Activated CD4-positive, alpha-beta T cell treated with anti-CD3 and anti-CD28 coated beads for 1 hour (primary cell): ENCODE data around the gene RINT1.
"Not testable (repeated sequence)": the region's sequence is repeated elsewhere in the genome, so short reads cannot be mapped to it uniquely, and the experiment has no call there.

Experiments used
- DNase-seq: peaks from one replicate; pipeline ENCODE4 v3.0.0-alpha.2; 2020

Gene RINT1

DNA sequence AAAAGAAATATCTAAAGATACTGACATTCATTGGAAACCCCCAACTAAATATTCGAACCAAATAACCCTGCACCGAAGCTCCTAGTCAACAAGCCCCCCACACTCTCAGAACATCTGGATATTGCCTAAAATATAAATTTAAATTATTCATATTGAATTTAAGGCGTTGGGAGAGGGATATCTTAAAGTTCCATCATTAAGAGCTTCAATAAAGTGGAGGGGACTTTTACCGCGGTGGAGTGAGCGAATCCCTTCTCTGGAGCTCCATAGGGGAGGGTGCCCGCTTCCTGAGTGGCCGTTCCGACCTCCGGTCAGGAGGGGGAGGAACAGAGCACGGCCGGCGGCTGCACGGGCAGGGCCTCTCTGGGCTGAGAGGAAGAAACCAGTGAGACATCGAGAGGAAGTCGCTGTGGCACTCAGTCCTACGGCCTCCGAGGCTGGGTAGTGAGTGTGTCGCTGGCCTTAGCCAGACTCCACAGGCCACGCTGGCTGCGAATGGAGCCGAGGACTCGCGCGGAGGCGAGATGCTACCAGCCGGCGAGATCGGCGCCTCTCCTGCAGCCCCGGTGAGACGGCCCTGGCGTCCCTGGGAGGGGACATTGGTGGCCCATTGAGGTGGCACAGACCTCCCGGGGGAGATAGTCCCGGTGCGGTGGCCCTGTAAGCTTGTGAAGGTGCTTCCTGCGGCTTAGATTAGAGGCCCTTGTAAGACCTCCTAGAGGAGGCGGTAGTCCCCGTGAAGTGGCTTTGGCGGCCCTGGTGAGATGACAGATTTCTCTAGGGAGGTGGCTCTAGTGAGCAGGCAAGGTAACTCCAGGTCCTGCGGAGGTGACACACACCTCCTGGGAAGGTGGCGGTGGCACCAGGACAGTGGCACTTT lies at the start of gene RINT1:
TSS of gene RINT1 (plus strand) at position 410 of the 880 bp plus-strand sequence. CDS start at position 525, 115 bp downstream.
- peak; percentile 82 for DNase-seq

DNA sequence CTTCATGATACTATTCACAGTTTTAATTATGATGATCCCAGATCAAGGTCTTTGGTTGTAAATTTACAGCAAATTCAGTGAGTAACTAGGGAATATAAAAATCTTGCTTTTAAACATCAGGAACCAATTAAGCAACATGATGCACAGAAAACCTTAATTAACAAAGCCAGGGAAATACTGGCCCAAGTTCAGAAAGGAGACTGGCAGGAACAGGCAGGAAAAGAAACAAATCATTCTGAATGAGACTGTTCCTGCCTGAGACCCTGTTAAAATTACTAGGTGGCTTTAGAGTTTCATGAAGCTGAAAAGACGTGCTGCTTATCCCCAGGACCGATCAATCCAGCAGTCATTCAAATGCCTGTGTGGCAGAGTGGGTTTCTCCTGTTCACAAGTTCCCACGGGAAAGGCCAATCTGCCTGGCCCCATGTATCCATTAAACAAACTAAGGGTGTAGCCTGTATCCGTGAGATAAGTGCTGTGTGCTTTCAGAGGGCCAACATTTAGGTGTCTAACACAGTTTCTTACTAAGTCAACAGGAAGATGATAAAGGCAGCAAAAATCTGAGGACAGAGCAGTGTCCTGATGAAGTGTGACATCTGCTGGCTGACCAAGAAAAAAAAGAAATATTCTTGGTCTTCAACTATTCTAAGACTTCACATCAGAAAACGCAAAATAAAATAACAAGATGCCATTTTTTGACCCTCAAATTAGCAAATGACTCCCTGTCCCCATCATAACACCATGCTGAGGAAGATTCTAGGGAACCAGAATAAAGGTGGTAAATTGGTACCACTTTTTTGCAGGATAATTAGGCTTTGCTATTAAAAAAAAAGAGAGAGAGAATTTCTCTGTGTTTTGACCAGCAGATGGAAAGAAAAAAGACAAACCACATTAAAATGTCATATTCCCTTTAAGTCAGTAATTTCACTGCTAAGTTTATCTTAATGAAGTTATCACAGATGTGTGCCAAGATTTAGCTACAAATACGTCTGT lies 44.1 kb upstream of the RINT1 start:
- DNase-seq = no peak

DNA sequence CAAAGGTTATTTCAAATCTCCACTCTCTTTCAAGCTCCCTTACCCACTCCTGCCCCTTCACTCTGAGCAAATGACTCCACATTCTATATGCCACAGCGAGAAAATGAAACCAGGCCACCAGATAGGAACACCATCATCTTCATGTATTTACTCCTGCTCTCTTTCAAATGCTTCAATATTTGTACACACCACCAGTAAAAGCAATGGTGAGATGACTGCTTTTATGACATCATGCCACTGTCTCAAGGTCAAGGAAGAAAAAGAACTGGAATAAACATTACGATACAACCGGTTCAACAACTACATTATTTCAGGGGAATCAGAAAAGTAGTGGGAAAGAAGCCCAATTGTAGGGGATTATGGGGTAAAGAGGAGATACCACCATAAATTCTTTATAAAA lies 42.6 kb upstream of the RINT1 start:
- no peak for DNase-seq

DNA sequence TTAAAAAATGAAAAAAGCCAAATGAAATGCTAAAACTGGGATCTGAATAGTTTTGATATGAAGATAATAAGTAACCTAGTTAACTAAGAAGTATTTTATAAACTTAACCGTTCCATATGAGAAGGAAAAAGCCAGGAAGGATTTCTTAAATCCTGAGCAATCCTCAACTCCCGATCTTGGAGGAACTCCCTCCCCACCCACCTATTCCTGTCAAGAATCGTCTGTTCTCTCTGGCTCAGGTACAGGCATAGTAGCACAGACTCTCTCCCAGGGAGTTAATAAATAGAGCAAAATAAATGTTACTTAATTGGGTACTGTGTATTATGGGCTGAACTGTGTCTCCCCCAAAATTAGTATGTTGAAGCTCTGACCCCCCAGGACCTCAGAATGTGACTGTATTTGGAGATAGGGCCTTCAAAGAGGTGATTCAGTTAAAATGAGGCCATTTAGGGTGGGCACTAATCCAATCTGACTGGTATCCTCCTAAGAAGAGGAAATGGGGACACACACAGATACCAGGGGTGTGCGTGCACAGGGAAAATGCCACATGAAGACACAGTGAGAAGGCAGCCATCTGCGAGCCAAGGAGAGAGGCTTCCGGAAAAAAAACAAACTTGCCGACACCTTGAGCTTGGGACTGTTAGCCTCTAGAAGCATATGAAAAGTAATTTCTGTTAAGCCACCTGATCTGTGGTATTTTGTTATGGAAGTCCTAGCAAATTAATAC lies 38.6 kb upstream of the RINT1 start:
- no peak for DNase-seq

DNA sequence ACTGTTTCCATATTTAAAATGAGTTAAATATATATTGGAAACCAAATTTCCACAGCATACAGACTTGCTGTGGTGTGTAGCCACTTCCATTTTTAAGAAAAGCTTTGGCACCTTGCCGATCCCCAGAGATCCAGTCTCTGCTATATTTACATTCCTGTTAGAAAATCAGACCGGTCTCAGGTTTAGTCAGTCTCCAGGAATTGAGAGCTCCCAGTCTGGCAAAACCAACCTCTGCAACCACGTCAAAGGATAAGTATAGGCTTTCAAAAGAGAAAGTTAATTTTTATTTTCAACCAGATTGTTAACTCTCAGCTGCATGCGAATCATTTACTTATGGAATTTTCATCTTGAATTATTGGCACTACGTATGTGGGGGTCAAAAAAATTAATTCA lies 38.1 kb upstream of the RINT1 start:
- no peak for DNase-seq

DNA sequence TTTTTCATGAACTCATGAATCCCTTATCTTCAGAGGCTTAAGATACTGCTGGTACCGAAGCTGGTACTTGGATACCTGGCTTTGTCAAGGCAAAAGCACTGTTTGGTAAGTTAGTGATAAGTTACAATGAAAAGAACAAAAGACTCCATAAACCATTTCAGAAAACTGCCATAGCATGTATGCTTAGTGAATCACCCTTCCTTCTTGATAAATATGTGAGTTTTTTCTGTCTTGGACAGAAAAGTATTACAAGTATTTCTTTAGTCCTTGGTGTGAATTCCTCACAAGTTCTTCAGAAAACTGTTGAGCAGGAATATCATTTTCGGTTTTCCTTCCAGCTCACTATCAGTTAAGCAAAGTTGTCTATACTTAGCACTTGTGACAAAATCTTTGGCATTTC lies 35.5 kb upstream of the RINT1 start:
- no peak for DNase-seq

DNA sequence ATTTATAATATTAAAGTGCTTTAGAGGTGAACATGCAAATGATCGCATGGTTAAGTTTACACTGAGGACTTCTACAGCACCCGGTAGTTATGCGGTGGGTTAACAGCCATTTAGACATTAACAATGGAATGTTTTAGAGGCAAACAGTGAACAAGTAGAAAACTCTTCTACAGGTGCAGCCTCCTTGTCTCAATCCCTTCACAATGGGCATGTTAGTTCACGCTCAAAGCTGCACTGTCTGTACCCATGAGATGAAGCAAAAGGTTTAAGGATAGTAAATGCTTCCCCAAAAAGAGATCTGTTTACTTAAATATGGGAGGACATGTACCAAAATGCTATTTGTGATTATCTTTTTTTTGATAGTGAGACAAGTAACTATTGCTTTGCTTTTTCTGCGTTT lies 35.0 kb upstream of the RINT1 start:
- DNase-seq = no peak

DNA sequence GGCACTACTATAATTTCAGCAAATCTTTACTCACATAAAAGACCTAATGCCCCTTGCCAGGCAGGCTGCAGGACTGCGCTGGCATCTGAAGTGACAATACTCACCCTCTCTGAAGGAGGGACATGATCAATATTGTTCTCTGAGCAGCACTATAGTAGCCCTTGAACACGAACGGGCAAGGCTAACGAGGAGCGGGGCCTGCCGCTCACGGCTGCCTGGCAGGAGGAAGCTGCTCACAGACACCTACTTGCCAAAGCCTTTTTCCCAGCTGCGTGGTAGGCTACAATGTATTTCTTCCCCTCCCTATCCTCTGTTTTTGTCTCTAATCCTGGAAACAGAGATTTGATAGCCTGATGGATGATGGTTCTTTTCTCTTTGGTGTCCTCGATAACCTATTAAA lies 29.8 kb upstream of the RINT1 start:
- no peak for DNase-seq

DNA sequence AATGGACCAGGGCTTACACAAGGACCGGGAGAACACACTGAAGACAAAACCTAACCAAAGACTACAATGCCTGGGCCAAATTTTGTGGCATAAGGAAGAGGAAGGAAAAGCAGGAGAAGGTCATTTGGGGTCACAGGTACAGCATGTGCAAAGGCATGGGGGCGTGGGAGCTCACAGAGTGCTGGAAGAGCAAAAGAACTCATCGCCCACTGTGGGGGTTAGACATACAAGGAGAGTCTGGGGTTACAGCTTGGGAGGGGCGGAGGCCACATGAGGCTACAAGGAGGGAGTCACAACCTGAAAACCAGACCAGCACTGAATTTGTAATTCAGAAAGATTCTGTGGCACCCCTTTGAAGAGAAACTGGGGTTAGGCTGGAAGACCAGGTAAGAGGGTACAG lies 19.6 kb upstream of the RINT1 start:
- no peak for DNase-seq

DNA sequence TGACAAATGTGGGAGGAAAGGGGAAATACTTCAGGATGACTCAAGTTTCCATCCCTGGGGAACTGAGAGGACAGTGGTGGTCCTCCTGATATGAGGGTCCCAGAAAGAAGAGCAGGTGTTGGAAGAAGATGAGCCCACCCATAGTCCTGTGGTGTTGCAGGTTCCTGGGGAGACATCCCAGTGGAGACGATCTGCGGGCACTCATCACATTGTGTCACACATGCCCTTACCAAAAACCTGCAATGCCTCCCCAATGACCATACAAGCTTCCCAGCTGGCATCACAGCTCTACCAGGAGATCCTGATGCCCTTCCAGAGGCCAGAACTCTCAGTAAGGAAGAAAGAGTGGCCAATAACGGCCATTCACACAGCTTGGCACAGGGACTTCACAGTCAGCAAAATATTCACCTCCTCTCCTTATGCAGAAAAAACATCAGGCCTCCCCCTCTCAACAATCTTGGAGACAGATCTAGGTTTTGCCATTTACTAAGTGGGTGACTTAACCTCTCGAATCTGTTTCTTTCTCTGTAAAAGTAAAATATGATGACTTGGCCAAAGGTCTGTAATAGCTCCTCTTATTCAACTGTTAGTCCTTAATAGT lies 19.0 kb upstream of the RINT1 start:
- no peak for DNase-seq

DNA sequence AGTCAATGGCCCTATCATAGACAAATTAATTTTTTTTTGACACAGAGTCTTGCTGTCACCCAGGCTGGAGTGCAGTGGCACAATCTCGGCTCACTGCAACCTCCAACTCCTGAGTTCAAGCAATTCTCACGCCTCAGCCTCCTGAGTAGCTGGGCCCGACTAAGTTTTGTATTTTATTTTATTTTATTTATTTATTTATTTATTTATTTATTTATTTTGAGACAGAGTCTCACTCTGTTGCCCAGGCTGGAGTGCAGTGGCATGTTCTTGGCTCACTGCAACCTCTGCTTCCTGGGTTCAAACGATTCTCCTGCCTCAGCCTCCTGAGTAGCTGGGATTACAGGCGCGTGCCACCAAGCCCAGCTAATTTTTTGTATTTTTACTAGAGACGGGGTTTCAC lies 16.4 kb upstream of the RINT1 start:
- not testable (repeated sequence) for DNase-seq

DNA sequence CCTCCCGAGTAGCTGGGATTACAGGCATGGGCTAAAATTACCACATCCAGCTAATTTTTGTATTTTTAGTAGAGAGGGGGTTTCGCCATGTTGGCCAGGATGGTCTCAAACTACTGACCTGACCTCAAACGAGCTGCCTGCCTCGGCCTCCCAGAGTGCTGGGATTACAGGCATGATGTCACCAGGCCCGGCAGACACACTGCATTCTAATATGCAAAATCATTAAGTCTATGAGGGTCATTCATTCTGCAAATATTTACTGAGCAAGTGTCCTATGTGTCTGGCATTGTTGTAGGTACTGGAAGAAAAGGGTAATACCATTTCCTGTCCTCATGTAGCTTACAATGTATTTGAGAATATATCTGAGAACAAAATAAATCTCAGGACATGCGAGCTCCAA lies 12.6 kb upstream of the RINT1 start:
- no peak for DNase-seq

DNA sequence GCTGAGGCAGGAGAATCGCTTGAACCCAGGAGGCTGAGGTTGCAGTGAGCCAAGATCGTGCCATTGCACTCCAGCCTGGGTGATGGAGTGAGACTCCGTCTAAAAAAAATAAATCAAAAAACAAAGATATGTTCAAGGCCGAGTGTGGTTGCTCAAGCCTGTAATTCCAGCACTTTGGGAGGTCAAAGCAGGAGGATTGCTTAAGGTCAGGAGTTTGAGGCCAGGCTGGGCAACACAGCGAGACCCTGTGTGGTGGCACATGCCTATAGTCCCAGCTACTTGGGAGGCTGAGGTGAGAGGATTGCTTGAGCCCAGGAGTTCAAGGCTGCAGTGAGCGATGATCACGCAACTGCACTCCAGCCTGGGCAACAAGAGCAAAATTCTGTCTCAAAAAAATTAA lies 11.4 kb upstream of the RINT1 start:
- DNase-seq = not testable (repeated sequence)

DNA sequence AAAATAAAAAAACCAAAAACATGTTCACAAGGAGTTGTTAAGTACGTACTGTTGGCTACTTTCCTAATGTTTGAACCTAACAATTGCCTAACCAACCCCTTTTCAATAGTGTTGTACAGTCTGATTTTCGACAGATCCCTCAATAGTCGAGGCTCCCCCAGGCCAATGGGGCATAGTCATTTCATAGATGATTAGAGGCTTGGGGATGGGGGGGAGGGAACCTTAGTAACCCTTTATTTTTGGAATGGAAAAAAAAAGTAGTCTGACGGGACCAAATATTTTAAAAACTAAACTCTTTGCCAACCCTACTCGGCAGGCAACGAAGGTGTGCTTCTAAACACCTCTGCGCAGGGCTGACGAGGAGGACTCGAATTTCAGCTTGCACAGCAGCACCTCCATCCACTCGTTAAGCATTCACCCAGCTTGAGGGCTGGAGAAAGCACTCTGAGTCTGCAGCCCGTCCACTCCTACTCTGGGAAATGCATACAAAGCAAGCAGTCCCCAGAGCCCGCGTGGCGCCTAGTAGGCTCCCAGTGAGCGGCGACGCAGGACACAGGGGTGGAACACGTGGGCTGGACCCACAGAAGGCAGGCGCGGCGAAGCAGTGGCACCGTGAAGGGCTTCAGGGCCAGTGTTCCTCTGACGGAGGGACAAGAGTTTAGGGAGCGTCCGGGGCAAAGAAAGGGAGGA lies 10.8 kb upstream of the RINT1 start:
- DNase-seq = no peak

DNA sequence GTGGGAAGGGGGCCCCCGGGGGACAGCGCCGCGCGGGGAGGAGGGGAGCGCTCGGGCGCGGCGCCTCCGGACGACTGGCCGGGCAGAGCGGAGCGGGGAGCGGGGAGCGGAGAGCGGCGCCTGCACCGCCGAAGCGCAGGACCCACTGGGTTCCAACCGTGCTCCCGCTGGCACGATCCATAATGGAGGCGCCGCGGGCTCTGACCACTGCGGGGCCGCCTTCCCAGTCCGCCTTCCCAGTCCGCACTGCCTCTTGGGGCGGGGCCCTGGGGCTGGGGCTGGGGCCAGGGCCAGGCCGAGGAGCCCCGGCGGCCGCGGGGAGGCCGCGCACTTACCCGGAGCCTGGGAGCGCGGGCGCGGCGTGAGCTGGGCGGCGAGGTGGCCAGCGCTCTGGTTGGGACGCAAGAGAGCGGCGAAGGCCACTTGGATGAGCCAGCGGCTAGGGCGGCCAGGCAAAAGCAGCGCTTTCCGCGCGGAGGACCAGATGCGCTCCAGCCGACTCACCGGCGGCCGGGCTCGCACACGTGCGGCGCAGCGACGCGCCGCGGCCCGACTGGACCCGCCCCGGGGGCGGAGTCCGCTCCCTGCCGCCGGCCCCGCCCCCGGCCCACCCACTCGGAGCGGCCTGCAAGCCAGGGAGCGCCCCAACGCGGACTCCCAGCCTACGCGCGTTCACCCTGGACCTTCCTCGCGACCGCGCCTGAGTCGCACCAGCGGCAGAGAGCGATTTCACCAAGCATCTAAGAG lies 10.1 kb upstream of the RINT1 start, which contains the start of gene PUS7:
TSS of gene PUS7 (minus strand) at position 555 of the 747 bp plus-strand sequence. CDS start 13,759 bp downstream, outside the sequence.
- DNase-seq = peak; percentile 67

DNA sequence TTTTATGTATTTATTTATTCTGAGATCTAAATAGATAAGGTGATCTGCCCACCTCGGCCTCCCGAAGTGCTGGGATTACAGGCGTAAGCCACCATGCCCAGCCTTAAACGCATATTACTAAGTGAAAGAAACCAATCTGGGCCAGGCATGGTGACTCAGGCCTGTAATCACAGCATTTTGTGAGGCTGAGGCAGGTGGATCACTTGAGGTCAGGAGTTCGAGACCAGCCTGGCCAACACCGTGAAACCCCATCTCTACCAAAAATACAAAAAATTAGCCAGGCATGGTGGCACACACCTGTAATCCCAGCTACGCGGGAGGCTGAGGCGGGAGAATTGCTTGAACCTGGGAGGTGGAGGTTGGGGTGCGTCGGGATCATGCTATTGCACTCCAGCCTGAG lies 7.6 kb upstream of the RINT1 start:
- not testable (repeated sequence) for DNase-seq

DNA sequence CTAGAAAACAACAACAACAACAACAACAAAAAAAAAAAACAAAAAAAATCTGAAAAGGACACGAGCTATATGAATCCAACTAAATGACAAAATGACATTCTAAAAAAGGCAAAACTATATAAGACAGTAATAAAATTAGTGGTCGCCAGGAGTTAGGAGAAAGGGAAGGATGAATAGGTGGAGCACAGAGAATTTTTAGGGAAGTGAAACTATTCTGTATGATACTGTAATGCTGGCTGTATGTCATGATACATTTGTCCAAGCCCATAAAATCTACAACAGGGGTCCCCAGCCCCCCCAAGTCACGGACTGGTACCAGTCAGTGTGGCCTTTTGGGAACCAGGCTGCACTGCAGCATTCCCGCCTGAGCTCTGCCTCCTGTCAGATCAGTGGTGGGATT lies 7.2 kb upstream of the RINT1 start:
- DNase-seq = no peak

DNA sequence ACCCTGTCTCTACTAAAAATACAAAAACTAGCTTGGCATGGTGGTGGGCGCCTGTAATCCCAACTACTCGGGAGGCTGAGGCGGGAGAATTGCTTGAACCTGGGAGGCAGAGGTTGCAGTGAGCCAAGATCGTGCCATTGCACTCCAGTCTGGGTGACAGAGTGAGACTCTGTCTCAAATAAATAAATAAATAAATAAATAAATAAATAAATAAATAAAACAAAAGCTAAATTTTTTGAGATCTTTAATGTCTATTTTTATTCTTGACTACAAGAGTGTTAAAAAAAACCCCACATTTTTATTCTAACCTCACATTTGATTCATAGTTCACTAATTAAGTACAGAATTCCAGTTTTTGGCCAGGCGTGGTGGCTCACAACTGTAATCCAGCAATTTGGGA lies 4.3 kb upstream of the RINT1 start:
- DNase-seq = not testable (repeated sequence)

DNA sequence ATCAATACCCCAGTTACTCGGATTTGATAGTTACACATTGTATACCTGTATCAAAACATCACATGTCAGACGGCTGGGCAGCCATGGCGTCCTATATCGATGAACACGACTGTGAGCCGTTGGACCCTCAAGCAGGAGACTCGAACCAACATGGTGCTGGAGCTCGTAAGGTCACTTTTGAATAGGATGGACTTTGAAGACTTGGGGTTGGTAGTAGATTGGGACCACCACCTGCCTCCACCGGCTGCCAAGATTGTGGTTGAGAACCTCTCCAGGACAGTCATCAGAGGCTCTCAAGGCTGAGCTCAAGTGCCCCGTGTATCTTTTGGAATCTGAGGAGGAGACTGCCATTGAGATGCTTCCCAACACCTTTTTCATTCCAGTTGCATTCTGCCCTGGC lies 1.9 kb upstream of the RINT1 start:
- no peak for DNase-seq

DNA sequence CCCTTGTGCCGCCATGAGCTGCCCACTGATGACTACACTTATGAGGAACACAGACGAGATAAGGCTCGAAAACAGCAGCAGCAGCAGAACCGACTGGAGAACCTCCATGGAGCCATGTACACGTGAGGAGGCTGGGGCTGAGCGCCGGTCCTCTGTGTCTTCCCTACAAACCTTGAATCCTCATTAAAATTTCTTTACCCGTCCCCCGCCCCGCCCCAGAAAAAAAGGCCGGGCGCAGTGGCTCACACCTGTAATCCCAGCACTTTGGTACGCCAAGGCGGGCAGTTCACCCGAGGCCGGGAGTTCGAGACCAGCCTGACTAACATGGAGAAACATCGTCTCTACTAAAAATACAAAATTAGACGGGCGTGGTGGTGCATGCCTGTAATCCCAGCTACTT lies 1.5 kb upstream of the RINT1 start:
- no peak for DNase-seq
